SU-DHL-6 (cell line): Measurements from ENCODE around the gene RPGRIP1.

ENCODE experiments used
- CTCF ChIP-seq: fragments of 200-600 bp; sonication (generic); IDR thresholded peaks from one replicate; pipeline ENCODE4 v1.5.1; 2017; ENCODE audit warnings: antibody characterized with exemption, mild to moderate bottlenecking, low read length, moderate library complexity; ENCODE audit not compliant: insufficient read depth, poor library complexity, severe bottlenecking
- EZH2phosphoT487 ChIP-seq: fragments of 200-600 bp; sonication (generic), shearing (Covaris generic); conservative IDR thresholded peaks from 2 replicates; pipeline ENCODE4 v1.6.1; 2018; ENCODE audit warnings: mild to moderate bottlenecking, antibody characterized with exemption, low read length, moderate library complexity, mixed read lengths

- TF ChIP-seq CTCF (no peak), EZH2phosphoT487 (no peak)
Observed at GRCh38 chr14:21261824-21262223, 18.1 kb upstream of the RPGRIP1 start.
